GM18909 (cell line): ENCODE results near the gene BRD7.

Source experiments
- ATAC-seq: cut with Tn5 transposase; IDR thresholded peaks from one replicate; pipeline ENCODE4 v1.9.1; 2021; ENCODE audit warnings: mild to moderate bottlenecking; ENCODE audit not compliant: unreplicated experiment, poor library complexity

The BRD7 gene

GRCh38 chr16:50390371-50390771 is 21.6 kb upstream of the BRD7 start:
- ATAC-seq: no peak

DNA sequence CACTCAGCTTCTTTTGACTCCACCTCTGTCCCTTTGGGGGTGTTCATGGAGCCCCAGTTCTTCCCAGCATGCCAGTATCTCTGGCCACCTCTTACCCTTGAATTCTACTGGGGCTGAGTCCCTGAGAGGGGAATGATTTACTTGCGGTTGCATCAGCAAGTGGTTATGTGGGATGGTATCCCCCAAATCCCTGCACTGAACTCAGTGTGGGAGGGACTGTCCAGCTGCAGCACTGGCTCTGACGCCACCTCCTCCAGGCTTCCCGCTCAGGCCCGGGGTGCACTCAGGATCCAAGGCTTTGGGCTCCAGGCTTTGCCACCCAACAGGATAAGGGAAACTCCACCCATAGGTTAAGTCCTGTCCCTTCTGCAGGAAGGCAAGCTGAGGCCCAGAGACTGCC is 21.1 kb upstream of the BRD7 start:
- no peak for ATAC-seq

GRCh38 chr16:50388496-50388895 is 19.7 kb upstream of the BRD7 start:
- ATAC-seq: no peak

DNA sequence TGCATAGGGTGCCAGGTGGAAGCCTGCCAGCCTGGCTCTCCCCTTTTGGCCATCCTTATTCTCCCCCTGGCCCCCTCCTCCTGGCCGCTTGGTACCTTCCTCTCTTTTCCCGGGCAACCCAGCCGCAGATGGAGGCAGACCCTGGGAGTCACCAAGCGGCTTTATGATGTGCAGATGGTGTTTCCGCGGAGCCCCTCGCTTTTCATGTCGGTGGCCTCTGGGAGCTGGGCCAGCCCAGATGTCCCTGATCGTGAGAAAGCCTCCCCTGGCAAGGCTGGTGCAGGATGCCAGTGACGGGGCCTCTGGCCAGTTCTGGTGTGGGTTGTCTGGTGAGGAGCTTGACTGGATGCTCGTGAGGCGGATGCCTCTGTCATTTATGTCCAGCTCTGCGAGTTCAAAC is 18.0 kb upstream of the BRD7 start:
- ATAC-seq: no peak

GRCh38 chr16:50386139-50386538 is 17.4 kb upstream of the BRD7 start:
- no peak for ATAC-seq

DNA sequence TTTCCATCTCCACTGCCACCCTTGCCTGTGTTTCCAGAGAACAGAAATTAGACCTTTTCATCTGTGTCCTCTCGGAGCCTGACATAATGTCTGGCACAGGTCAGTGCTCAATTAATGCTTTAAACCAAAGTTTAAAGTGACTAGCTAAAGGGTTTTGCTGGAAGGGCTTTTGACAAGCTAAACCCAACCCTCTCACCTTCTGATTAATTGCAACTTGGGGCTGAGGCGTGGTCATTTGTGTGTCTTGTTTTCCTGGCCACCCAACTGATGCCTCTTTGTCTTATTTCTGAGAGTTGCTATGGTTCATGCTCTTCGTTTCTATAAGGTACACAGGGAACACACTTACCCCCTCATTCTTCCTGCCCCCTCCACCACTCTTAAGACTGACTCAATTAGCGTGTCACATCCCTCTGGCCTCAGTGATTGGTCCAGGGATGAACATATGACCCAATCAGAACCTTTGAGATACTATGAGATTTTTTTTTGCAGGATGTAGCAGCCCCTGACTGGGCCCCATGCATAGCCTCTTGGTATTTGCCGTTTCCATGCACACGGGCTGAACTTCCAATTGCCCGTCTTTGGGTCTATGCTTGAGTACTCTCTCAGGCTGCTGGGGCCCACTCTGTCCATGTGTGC is 15.8 kb upstream of the BRD7 start:
- ATAC-seq: no peak

DNA sequence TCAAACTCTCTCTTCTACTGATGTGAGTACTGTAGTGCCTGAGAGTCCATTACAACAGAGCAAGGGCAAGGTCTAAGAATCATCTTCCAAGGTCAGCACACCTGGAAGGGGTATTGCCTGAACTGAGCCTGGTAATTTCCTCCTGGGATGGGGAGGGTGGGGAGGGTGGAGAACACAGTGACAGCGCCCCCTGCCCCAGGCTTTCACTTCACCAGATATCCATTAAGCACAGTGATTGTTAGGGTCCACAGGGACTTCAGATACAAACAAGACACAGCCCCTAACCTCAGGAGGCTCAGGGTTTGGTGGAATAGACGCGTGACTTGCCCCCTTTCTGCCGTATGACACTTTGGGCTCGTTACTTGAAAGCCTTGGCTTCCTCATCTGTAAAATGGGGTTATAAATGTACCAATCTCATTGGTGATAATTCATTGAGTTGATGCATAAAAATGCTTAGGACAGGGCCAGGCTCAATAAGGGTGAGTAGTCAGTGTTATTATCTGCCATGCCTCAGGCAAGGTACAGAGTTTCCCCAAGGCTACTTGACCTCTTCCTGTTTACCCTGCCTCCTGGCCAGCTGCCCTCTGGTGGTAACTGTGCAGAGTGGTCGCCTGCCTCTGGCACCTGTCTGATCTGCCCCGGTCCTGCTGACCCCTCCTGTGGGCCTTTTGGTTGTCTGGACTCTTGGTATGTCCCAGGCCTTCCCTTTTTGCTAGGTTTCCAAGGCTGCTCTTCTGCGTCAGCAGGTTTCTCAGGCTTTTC is 13.1 kb upstream of the BRD7 start:
- ATAC-seq: no peak

- no peak for ATAC-seq
These were observed 9.6 kb upstream of the BRD7 start for GRCh38 chr16:50378417-50378816.

DNA sequence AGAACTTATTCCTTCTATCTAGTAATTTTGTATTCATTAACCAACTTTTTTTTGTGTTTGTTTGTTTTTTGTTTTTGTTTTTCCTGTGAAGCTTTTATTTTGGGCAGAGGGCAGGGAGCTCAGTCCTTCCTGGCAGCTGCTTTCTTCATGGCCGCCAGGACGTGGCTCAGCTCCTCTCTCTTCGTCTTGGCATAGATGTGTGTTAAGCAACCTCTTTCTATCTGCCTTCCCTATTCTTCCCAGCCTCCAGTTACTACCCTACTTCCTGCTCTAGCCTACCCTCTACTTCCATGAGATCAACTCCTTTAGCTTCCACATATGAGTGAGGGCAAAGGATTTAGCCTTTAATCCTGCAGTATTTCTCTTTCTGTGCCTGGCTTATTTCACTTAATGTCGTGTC is 8.2 kb upstream of the BRD7 start:
- no peak for ATAC-seq

GRCh38 chr16:50373780-50374179 is 5.0 kb upstream of the BRD7 start:
- ATAC-seq: no peak

DNA sequence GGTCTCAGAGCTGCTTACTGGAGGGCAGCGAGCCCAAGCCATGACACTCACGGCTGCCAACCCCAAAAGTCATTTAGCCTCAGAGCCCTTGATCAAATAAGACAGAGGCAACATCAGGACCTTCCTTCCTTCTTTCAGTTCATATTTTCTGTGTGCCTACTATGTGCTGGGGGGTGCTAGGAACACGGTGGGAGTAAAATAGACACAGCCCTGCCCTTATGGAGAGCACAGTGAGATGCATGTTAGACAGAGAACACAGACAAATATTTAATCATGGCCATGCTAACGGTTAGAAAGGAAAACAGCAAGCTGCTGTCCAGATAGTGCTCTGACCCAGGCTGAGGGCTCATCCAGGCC is 4.5 kb upstream of the BRD7 start:
- ATAC-seq: no peak

DNA sequence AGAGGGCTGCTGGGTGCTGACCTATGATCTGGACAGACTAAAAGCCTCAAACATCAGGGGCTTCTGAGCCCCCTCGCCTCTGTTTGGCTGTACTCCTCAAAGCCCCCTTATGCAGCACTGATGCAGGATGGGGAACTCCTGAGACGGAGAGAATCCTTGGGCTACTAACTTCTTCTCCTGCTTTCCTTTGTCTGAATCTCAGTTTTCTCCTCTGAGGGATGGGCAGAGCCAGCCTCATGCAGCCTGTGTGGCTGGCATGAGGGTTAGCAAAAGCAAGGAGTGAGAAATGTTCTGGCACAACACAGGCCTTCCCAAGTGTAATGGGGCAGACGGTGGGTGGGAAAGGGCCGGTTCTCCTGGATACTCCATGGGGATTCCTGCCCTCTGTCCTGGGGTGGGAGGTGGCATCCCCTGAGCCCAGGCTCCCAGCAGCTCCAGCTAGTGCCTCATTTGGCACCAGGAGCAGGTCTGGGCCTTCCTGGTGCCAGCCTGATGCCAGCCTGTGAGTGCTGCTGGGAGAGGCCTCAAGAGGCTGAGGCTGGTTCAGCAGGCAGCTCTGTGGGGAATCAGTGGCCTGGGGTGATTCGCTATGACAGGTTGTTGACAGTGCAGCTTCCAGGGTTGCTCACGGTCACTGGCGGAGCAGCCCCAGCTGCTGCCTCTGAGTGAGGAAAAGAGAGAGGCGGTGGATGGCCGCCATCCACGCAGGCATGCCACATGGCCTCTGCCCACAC is 4.0 kb upstream of the BRD7 start:
- no peak for ATAC-seq

DNA sequence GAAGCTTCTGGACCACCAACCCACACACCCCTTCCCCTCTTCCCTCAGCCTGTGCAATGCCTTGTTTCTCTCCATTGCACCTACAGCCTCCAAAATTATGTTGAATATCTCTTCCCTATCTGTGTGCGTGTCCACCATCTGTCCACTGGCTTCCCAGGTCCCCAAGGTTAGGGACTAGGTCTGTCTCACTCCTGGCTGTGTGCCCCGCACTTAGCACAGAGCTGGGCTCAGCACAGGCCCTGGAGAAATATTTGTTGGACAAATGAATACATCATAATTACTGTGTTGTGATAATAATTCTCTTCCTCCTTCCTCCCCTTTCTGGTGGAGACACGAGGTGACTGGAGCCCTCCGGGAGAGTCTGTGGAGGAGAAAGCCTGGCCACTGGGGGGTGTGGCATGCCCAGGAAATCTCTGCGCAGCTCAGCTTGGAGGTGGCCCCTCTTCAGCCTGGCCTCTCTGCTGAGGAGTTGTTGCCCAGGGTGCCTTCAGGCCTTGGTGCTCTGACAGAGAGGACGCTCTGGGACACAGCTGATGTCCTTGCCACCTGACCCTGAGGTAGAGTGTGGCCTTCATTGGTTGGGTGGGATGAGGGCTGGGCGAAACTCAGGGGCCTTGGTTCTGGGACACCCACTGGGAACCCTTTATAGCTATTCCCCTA is 3.3 kb upstream of the BRD7 start:
- no peak for ATAC-seq

GRCh38 chr16:50371036-50371716 is 2.4 kb upstream of the BRD7 start:
- ATAC-seq: no peak

GRCh38 chr16:50369133-50369804 is 481 bp upstream of the BRD7 start:
- no peak for ATAC-seq

- peak; percentile 2 for ATAC-seq
These were observed 895 bp downstream of the BRD7 start for GRCh38 chr16:50367777-50368409.

DNA sequence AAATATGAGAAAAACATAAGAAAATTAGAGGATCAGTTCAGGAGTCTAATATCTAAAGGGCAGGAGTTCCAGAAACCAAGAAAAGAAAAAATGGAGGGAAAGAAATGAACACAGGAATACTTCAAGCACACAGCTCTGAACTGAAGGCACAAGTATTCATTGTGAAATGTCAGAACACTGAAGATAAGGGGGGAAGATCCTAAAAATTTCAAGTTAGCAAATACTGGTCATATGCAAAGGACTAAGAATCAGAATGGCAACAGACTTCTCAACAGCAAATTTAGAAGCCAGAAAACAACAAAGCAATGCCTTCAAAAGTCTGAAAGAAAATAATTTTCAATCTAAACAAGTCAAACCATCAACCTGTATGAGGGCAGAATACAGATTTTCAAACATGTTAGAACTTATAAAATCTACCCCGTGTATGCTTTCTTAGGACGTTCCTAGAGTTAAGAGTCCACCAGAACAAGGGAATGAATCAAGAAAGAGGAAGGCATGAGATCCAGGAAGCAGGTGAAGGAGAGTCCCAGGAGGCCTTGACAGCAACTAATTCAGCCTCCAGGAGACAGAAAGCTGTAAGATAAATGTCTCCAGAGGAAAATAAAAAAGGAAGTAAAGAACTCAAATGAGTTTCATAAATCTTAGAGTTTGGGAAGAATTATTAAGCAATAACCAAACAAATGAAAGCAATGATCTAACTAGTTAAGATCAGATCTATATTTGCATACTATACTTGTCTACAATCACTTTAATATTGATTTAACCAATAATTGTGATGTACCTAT is 2.8 kb downstream of the BRD7 start:
- no peak for ATAC-seq

DNA sequence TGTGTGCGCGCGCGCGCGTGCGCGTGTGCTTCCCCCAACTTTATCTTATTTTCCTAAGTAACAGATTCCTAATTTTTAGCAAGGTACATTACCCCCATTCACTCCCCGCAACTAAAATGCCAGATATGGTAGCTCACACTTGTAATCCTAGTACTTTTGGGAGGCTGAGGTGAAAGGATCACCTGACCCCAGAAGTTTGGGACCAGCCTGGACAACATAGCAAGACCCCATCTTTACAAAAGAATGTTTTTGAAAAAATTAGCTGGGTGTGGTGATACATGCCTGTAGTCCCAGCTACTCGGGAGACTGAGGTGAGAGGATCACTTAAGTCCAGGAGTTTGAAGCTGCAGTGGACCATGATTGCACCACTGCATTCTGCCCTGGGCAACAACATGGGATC is 5.1 kb downstream of the BRD7 start:
- no peak for ATAC-seq

GRCh38 chr16:50360779-50361178 is 8.0 kb downstream of the BRD7 start:
- ATAC-seq: no peak
